ENCODE results near the gene LY6G5B. TPM values are rescaled to one million over a fixed set of nuclear protein-coding genes. Genes with fewer than 3 reads are reported as not detected.

The LY6G5B gene, protein sequence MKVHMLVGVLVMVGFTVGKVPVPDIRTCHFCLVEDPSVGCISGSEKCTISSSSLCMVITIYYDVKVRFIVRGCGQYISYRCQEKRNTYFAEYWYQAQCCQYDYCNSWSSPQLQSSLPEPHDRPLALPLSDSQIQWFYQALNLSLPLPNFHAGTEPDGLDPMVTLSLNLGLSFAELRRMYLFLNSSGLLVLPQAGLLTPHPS
- total RNA-seq (10 to 100 TPM; 19.6 to 20.8 TPM), polyA plus RNA-seq (10 to 100 TPM in 1 of 2 donors, 1 to 10 TPM in 1; 1.6 to 25.1 TPM)
- long read RNA-seq, donor 1 = 0 reads
- long read RNA-seq, donor 2 = 0 reads

DNA sequence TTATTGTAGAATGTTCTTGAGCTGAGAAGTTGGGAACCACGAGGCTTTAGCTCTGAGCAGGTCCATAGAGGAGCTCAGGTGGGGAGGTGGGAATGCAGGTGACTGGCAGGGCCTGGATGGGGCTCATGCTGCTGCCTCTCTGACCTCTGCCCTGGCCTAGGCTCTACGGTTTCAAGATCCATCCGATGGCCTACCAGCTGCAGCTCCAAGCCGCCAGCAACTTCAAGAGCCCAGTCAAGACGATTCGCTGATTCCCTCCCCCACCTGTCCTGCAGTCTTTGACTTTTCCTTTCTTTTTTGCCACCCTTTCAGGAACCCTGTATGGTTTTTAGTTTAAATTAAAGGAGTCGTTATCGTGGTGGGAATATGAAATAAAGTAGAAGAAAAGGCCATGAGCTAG is at the start of gene LY6G5B:
LY6G5B (plus strand) TSS at position 301 of the 400 bp plus-strand sequence. CDS start 975 bp downstream, outside the sequence.
- Histone ChIP-seq H3K4me1 (ENCODE audit: control insufficient read depth in 1 of 2, insufficient read depth in 2 of 2, low read length in 2 of 2) (no peaks in the 10 kb centered on the region), H3K36me3 (ENCODE audit: control insufficient read depth in 1 of 2, insufficient read depth in 2 of 2, low read length in 1 of 2) (peaks cover 0 to 12% of the 10 kb centered on the region in 2 donors), H3K27me3 (ENCODE audit: control insufficient read depth in 1 of 2, insufficient read depth in 2 of 2, low read length in 1 of 2) (no peaks in the 10 kb centered on the region), H3K9me3 (ENCODE audit: control insufficient read depth, low read length) (no peaks in the 10 kb centered on the region), H3K4me3 (ENCODE audit: low read length in 2 of 2) (no peak within 1 kb of the TSS), H3K27ac (ENCODE audit: low read depth in 1 of 2, low read length in 2 of 2) (no peak within 1 kb of the TSS)
- intact Hi-C loops (cut with DNase I) = loop anchor here in 1 of 2 donors (5.0 kb wide), 1 partner anchor 123 kb away; no protein-coding TSS in a partner anchor
- no peak for ATAC-seq (ENCODE audit: low FRiP score)
- no peak for DNase-seq
- WGBS, 2 donors = 81 to 86% methylated on average over 8 of the region's 8 CpGs

DNA sequence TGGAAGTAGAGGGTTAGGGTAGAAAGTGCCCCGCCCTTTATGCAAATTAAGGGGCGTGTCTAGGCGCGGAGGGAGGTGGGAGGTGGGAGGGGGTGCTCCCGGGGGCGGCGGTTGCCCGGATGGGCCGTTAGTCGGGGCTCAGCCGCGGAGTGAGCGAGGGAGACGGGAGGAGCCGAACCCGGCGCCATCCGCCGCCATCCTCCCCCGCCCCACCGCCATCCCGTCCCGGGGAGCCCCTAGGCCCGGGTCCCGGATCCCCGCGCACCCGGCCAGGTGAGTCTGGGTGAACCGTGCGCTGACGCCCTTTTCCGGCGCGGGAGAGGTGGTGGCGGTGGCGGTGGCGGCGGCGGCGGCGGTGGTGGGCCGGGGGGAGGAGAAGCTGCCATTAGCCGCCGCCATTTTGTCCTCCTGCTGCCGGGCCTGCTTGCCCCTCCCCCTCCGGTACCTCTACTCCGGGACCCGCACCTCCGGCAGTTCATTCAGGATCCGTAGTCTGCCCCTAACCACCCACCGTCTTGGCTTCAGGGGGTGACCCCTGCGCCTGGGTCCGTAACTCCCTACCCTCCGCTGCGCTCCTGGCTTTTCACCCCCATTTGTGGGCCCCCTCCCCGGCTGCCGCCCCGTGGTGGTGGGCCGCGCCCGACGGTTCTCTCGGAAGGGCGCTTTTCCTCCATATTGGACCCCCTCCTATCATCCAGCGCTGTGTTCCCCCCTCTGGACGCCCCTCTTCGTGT is 49.0 kb upstream of the LY6G5B start, which contains the start of gene PRRC2A:
PRRC2A (plus strand) TSS at position 130 of the 734 bp plus-strand sequence. CDS start 2,075 bp downstream, outside the sequence.
- H3K4me3 ChIP-seq (ENCODE audit: low read length in 2 of 2) = peak within 1 kb of the TSS; percentile 87 to 88
- 0% methylated on average over 25 to 67 of the region's 67 CpGs for WGBS, 2 donors
- H3K36me3 ChIP-seq (ENCODE audit: control insufficient read depth in 1 of 2, insufficient read depth in 2 of 2, low read length in 1 of 2) = peaks cover 7% of the 10 kb centered on the region in 2 donors
- H3K4me1 ChIP-seq (ENCODE audit: control insufficient read depth in 1 of 2, insufficient read depth in 2 of 2, low read length in 2 of 2) = no peaks in the 10 kb centered on the region
- H3K27ac ChIP-seq (ENCODE audit: low read depth in 1 of 2, low read length in 2 of 2) = peak within 1 kb of the TSS; percentile 89 to 91
- no peaks in the 10 kb centered on the region for H3K9me3 ChIP-seq (ENCODE audit: control insufficient read depth, low read length)
- H3K27me3 ChIP-seq (ENCODE audit: control insufficient read depth in 1 of 2, insufficient read depth in 2 of 2, low read length in 1 of 2) = no peaks in the 10 kb centered on the region
- peak; percentile 95 for ATAC-seq (ENCODE audit: low FRiP score)
- intact Hi-C loops (cut with DNase I) = loop anchor here (5.0 kb wide), 2 partner anchors 42 to 1958 kb away; partner anchors contain the start of genes C6orf47 (in 1 of the 2) and GPANK1 (in 1 of the 2)
- DNase-seq = peak in 1 of 2 donors; percentile 97

DNA sequence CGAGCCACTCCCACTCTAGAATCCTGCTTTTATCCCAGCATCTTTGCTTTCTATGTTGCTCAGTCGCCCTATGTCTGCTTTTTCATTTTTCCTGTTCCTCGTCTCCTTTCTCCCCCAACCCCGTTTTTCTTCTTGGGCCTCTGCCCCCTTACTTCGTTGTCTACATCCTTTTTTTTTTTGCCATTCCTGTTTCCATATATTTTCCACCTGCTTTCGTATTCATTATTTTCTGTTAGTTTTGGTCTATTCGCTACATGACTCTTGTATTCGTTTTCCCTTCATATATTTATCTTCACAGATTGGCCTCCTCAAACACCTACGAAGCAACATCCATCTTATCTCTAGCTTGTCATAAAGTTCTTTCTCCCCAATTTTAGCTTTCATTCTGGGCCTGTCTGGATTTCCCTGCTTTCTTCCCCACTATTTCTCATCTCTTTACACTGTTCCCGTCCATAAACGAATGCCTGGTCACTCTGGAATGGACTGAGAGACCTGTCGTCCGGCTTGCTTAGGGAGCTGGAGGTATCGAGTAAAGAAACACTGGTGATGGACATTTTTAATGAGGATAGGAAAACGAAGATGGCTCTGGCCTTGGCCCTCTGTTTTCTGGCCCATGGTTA is 48.3 kb upstream of the LY6G5B start:
- Histone ChIP-seq H3K4me3 (ENCODE audit: low read length in 2 of 2) (peak overlapping the region; percentile 87 to 88), H3K27me3 (ENCODE audit: control insufficient read depth in 1 of 2, insufficient read depth in 2 of 2, low read length in 1 of 2) (no peaks in the 10 kb centered on the region), H3K4me1 (ENCODE audit: control insufficient read depth in 1 of 2, insufficient read depth in 2 of 2, low read length in 2 of 2) (no peaks in the 10 kb centered on the region), H3K36me3 (ENCODE audit: control insufficient read depth in 1 of 2, insufficient read depth in 2 of 2, low read length in 1 of 2) (peaks cover 7 to 12% of the 10 kb centered on the region in 2 donors), H3K9me3 (ENCODE audit: control insufficient read depth, low read length) (no peaks in the 10 kb centered on the region), H3K27ac (ENCODE audit: low read depth in 1 of 2, low read length in 2 of 2) (peak overlapping the region; percentile 68 to 91)
- ATAC-seq (ENCODE audit: low FRiP score) (no peak), DNase-seq (no peak)
- intact Hi-C loops (cut with DNase I) = loop anchor here (5.0 kb wide), 2 partner anchors 41 to 1959 kb away; partner anchors contain the start of genes C6orf47 (in 1 of the 2) and GPANK1 (in 1 of the 2)
- 2% methylated on average over 15 of the region's 15 CpGs for WGBS, 2 donors

DNA sequence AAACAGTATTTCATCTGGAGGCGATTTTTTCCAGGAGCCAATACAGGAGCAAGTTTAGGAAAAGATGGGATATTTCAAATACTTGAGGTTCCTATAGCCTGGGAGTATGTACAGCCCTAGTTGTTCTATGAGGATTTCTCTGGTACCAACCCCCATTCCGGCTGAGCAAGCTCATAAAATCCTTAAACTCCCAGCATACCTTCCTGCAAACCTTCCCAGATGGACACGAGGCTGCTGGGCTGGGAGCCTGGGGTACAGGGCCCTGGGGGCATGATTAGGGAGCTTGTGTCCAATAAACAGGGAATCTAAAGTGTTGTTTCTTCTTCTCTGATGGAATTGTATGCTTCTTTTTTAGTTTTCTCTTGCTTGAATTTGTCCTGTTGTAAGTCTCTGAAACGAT is 47.8 kb upstream of the LY6G5B start:
- WGBS, 2 donors = 12% methylated on average over 4 of the region's 4 CpGs
- intact Hi-C loops (cut with DNase I) = loop anchor here (5.0 kb wide), 2 partner anchors 40 to 1960 kb away; partner anchors contain the start of genes C6orf47 (in 1 of the 2) and GPANK1 (in 1 of the 2)
- Histone ChIP-seq H3K4me1 (ENCODE audit: control insufficient read depth in 1 of 2, insufficient read depth in 2 of 2, low read length in 2 of 2) (no peaks in the 10 kb centered on the region), H3K27ac (ENCODE audit: low read depth in 1 of 2, low read length in 2 of 2) (no peak overlapping the region), H3K4me3 (ENCODE audit: low read length in 2 of 2) (no peak overlapping the region), H3K27me3 (ENCODE audit: control insufficient read depth in 1 of 2, insufficient read depth in 2 of 2, low read length in 1 of 2) (no peaks in the 10 kb centered on the region), H3K36me3 (ENCODE audit: control insufficient read depth in 1 of 2, insufficient read depth in 2 of 2, low read length in 1 of 2) (peaks cover 7 to 14% of the 10 kb centered on the region in 2 donors), H3K9me3 (ENCODE audit: control insufficient read depth, low read length) (no peaks in the 10 kb centered on the region)
- DNase-seq (no peak), ATAC-seq (ENCODE audit: low FRiP score) (no peak)

DNA sequence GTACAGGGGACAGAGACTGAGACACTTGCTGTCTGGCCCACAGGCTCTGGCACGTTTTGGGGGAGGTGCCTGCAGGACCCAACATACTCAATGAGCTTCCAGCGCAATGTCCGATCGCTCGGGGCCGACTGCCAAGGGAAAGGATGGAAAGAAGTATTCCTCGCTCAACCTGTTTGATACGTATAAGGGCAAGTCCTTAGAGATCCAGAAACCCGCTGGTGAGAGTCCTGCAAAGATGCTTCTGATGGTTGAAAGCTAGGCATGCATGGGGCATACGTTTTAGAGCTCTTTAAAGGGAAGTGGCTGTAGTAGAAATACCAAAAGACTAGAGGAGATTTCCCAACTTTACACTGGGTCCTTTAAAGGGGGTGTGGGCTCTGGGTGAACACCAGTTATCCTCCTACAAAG is 47.1 kb upstream of the LY6G5B start:
- no peak overlapping the region for H3K27ac ChIP-seq (ENCODE audit: low read depth in 1 of 2, low read length in 2 of 2)
- no peaks in the 10 kb centered on the region for H3K27me3 ChIP-seq (ENCODE audit: control insufficient read depth in 1 of 2, insufficient read depth in 2 of 2, low read length in 1 of 2)
- H3K36me3 ChIP-seq (ENCODE audit: control insufficient read depth in 1 of 2, insufficient read depth in 2 of 2, low read length in 1 of 2) = peaks cover 10 to 14% of the 10 kb centered on the region in 2 donors
- no peaks in the 10 kb centered on the region for H3K9me3 ChIP-seq (ENCODE audit: control insufficient read depth, low read length)
- no peak overlapping the region for H3K4me3 ChIP-seq (ENCODE audit: low read length in 2 of 2)
- ATAC-seq (ENCODE audit: low FRiP score) (no peak), DNase-seq (no peak)
- intact Hi-C loops (cut with DNase I) = loop anchor here (5.0 kb wide), 2 partner anchors 40 to 1960 kb away; partner anchors contain the start of genes C6orf47 (in 1 of the 2) and GPANK1 (in 1 of the 2)
- no peaks in the 10 kb centered on the region for H3K4me1 ChIP-seq (ENCODE audit: control insufficient read depth in 1 of 2, insufficient read depth in 2 of 2, low read length in 2 of 2)
- 59 to 64% methylated on average over 10 of the region's 10 CpGs for WGBS, 2 donors

DNA sequence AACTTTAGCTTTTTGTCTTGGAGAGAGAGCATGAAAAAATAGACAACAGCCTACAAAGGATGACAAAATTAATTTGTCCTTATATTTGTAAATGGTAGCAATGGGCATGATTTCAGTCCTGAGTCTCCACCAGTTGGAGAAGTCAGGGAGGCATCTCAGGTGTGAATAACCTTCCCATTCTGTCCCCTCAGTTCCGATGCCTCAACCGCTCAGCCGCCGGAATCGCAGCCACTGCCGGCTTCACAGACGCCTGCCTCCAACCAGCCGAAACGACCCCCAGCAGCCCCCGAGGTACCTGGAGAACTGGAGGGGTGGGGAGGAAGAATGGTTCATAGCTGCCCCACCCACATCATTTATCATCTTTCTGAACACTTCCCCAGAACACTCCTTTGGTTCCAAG is 45.7 kb upstream of the LY6G5B start:
- intact Hi-C loops (cut with DNase I) = loop anchor here (5.0 kb wide), 2 partner anchors 38 to 1962 kb away; partner anchors contain the start of genes C6orf47 (in 1 of the 2) and GPANK1 (in 1 of the 2)
- 85 to 90% methylated on average over 10 of the region's 10 CpGs for WGBS, 2 donors
- ATAC-seq (ENCODE audit: low FRiP score) (no peak), DNase-seq (no peak)
- no peaks in the 10 kb centered on the region for H3K4me1 ChIP-seq (ENCODE audit: control insufficient read depth in 1 of 2, insufficient read depth in 2 of 2, low read length in 2 of 2)
- peaks cover 13 to 19% of the 10 kb centered on the region in 2 donors for H3K36me3 ChIP-seq (ENCODE audit: control insufficient read depth in 1 of 2, insufficient read depth in 2 of 2, low read length in 1 of 2)
- no peak overlapping the region for H3K27ac ChIP-seq (ENCODE audit: low read depth in 1 of 2, low read length in 2 of 2)
- H3K9me3 ChIP-seq (ENCODE audit: control insufficient read depth, low read length) = no peaks in the 10 kb centered on the region
- no peak overlapping the region for H3K4me3 ChIP-seq (ENCODE audit: low read length in 2 of 2)
- H3K27me3 ChIP-seq (ENCODE audit: control insufficient read depth in 1 of 2, insufficient read depth in 2 of 2, low read length in 1 of 2) = no peaks in the 10 kb centered on the region

DNA sequence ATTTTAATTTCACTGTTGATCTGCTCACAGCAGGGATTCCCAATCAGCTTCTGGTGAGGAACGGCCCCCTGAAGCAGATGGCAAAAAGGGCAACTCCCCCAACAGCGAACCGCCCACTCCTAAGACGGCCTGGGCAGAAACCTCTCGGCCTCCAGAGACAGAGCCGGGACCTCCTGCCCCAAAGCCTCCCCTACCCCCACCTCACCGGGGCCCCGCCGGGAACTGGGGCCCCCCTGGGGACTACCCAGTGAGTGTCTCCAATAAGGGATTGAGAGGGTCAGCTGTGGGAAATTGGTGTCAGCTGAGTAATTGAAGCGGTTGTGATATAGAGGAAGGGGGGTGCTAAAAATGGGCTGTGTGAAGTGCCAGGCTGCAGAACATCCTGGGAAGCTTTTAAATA is 42.8 kb upstream of the LY6G5B start:
- no peak overlapping the region for H3K27ac ChIP-seq (ENCODE audit: low read depth in 1 of 2, low read length in 2 of 2)
- peaks cover 14 to 33% of the 10 kb centered on the region in 2 donors for H3K36me3 ChIP-seq (ENCODE audit: control insufficient read depth in 1 of 2, insufficient read depth in 2 of 2, low read length in 1 of 2)
- intact Hi-C loops (cut with DNase I) = loop anchor here in 1 of 2 donors (2.0 kb wide), 1 partner anchor 16 kb away; no protein-coding TSS in a partner anchor
- no peaks in the 10 kb centered on the region for H3K27me3 ChIP-seq (ENCODE audit: control insufficient read depth in 1 of 2, insufficient read depth in 2 of 2, low read length in 1 of 2)
- no peak overlapping the region for H3K4me3 ChIP-seq (ENCODE audit: low read length in 2 of 2)
- H3K4me1 ChIP-seq (ENCODE audit: control insufficient read depth in 1 of 2, insufficient read depth in 2 of 2, low read length in 2 of 2) = no peaks in the 10 kb centered on the region
- no peaks in the 10 kb centered on the region for H3K9me3 ChIP-seq (ENCODE audit: control insufficient read depth, low read length)
- ATAC-seq (ENCODE audit: low FRiP score) = no peak
- WGBS, 2 donors = 85 to 90% methylated on average over 10 of the region's 10 CpGs
- DNase-seq = no peak

DNA sequence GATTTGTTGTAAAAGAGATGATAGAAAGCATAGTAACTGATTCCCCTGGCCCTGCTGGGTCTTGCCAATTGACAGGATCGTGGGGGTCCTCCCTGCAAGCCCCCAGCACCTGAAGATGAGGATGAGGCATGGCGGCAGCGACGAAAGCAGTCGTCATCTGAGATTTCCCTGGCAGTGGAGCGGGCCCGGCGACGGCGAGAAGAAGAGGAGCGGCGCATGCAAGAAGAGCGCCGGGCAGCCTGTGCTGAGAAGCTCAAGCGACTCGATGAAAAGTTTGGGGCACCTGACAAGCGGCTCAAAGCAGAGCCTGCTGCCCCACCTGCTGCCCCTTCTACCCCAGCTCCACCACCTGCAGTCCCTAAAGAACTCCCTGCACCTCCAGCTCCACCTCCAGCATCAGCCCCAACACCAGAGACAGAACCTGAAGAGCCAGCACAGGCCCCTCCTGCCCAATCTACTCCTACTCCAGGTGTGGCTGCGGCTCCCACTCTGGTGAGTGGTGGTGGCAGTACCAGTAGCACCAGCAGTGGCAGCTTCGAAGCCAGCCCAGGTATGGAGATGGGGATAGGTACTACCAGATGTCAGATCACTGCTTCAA is 42.0 kb upstream of the LY6G5B start:
- DNase-seq (no peak), ATAC-seq (ENCODE audit: low FRiP score) (no peak)
- H3K4me1 ChIP-seq (ENCODE audit: control insufficient read depth in 1 of 2, insufficient read depth in 2 of 2, low read length in 2 of 2) = no peaks in the 10 kb centered on the region
- peaks cover 14 to 33% of the 10 kb centered on the region in 2 donors for H3K36me3 ChIP-seq (ENCODE audit: control insufficient read depth in 1 of 2, insufficient read depth in 2 of 2, low read length in 1 of 2)
- intact Hi-C loops (cut with DNase I) = loop anchor here in 1 of 2 donors (2.0 kb wide), 1 partner anchor 15 kb away; no protein-coding TSS in a partner anchor
- no peak overlapping the region for H3K4me3 ChIP-seq (ENCODE audit: low read length in 2 of 2)
- 95 to 99% methylated on average over 15 to 19 of the region's 19 CpGs for WGBS, 2 donors
- no peak overlapping the region for H3K27ac ChIP-seq (ENCODE audit: low read depth in 1 of 2, low read length in 2 of 2)
- H3K27me3 ChIP-seq (ENCODE audit: control insufficient read depth in 1 of 2, insufficient read depth in 2 of 2, low read length in 1 of 2) = no peaks in the 10 kb centered on the region
- H3K9me3 ChIP-seq (ENCODE audit: control insufficient read depth, low read length) = no peaks in the 10 kb centered on the region

All from aorta (tissue), 5 donors.